Neural cell (in vitro differentiated cells): ENCODE results near the gene GABPA. TPM values are rescaled to one million over a fixed set of nuclear protein-coding genes. Genes with fewer than 3 reads are reported as not detected.

Experiments
- H2AFZ ChIP-seq: fragments of 200-600, 300-800 bp; sonication (generic), shearing (Covaris generic); 2 replicates; pipeline ENCODE4 v1.6.0; 2014; ENCODE audit warnings: low read depth, mild to moderate bottlenecking, antibody characterized with exemption, low read length, moderate library complexity
- H3F3A ChIP-seq: fragments of 200-600 bp; shearing (Covaris generic); 2 replicates; pipeline ENCODE4 v1.6.1; 2016; ENCODE audit warnings: mild to moderate bottlenecking, moderate library complexity, mixed read lengths, antibody characterized with exemption, low read length; ENCODE audit not compliant: insufficient read depth, poor library complexity, severe bottlenecking
- H3K27ac ChIP-seq: fragments of 200-600, 300-800 bp; sonication (generic), shearing (Covaris generic); 2 replicates; pipeline ENCODE4 v1.5.1; 2014; ENCODE audit warnings: mild to moderate bottlenecking, low read length, moderate library complexity
- H3K27me3 ChIP-seq: fragments of 300-800, 200-600 bp; sonication (generic), shearing (Covaris generic); 2 replicates; pipeline ENCODE4 v1.6.0; 2014; ENCODE audit warnings: mild to moderate bottlenecking, low read depth, low read length, moderate library complexity; ENCODE audit not compliant: insufficient read depth
- H3K36me3 ChIP-seq: fragments of 300-800, 200-600 bp; sonication (generic), shearing (Covaris generic); 2 replicates; pipeline ENCODE4 v1.5.1; 2014; ENCODE audit warnings: mild to moderate bottlenecking, antibody characterized with exemption, low read length, moderate library complexity; ENCODE audit not compliant: insufficient read depth
- H3K4me2 ChIP-seq: fragments of 300-800, 200-600 bp; sonication (generic), shearing (Covaris generic); 2 replicates; pipeline ENCODE4 v1.6.0; 2014; ENCODE audit warnings: mild to moderate bottlenecking, low read length
- H3K4me3 ChIP-seq: fragments of 300-800, 200-600 bp; sonication (generic), shearing (Covaris generic); 2 replicates; pipeline ENCODE4 v1.5.1; 2014; ENCODE audit warnings: mild to moderate bottlenecking, low read length, moderate library complexity
- H3K79me2 ChIP-seq: fragments of 200-600 bp; shearing (Covaris generic); replicated peaks from 2 replicates; pipeline ENCODE4 v1.6.0; 2014; ENCODE audit warnings: mild to moderate bottlenecking, low read length, moderate library complexity; ENCODE audit not compliant: insufficient read depth
- H3K9ac ChIP-seq: fragments of 300-800, 200-600 bp; sonication (generic), shearing (Covaris generic); 2 replicates; pipeline ENCODE4 v1.6.1; 2016; ENCODE audit warnings: mild to moderate bottlenecking, low read length, mixed read lengths
- H3K9me2 ChIP-seq: fragments of 200-600 bp; shearing (Covaris generic); 2 replicates; pipeline ENCODE4 v1.6.1; 2016; ENCODE audit warnings: mild to moderate bottlenecking, low read length, mixed read lengths; ENCODE audit not compliant: insufficient read depth
- H3K9me3 ChIP-seq: fragments of 200-600, 300-800 bp; sonication (generic), shearing (Covaris generic); 2 replicates; pipeline ENCODE4 v1.6.1; 2016; ENCODE audit warnings: mild to moderate bottlenecking, mixed run types, low read length, moderate library complexity, mixed read lengths
- H4K20me1 ChIP-seq: fragments of 200-600 bp; shearing (Covaris generic); 2 replicates; pipeline ENCODE4 v1.6.1; 2016; ENCODE audit warnings: mild to moderate bottlenecking, mixed run types; ENCODE audit not compliant: insufficient read depth
- CTCF ChIP-seq: fragments of 450-650 bp; IDR thresholded peaks from 2 replicates; pipeline ENCODE4 v1.5.1; 2014; ENCODE audit warnings: antibody characterized with exemption, mild to moderate bottlenecking, moderate library complexity; ENCODE audit not compliant: poor library complexity, severe bottlenecking
- EP300 ChIP-seq: fragments of 450-650 bp; conservative IDR thresholded peaks from 2 replicates; pipeline ENCODE4 v1.6.1; 2014; ENCODE audit warnings: antibody characterized with exemption, mild to moderate bottlenecking, moderate library complexity; ENCODE audit not compliant: poor library complexity, severe bottlenecking
- EZH2 ChIP-seq: fragments of 200-600, 300-800 bp; shearing (Covaris generic), sonication (generic); IDR thresholded peaks from 2 replicates; pipeline ENCODE4 v1.6.1; 2014; ENCODE audit warnings: antibody characterized with exemption, low read length, borderline replicate concordance, mild to moderate bottlenecking; ENCODE audit not compliant: insufficient read depth, poor library complexity, severe bottlenecking
- MXI1 ChIP-seq: fragments of 450-650 bp; conservative IDR thresholded peaks from 2 replicates; pipeline ENCODE4 v1.6.1; 2014; ENCODE audit warnings: antibody characterized with exemption, mild to moderate bottlenecking; ENCODE audit not compliant: poor library complexity, severe bottlenecking
- POLR2AphosphoS5 ChIP-seq: IDR thresholded peaks from 2 replicates; pipeline ENCODE4 v1.6.1; 2012
- RAD21 ChIP-seq: fragments of 450-650 bp; conservative IDR thresholded peaks from 2 replicates; pipeline ENCODE4 v1.6.1; 2014; ENCODE audit warnings: antibody characterized with exemption, mild to moderate bottlenecking, moderate library complexity
- REST ChIP-seq: IDR thresholded peaks from 2 replicates; pipeline ENCODE4 v1.6.1; 2012; ENCODE audit warnings: borderline replicate concordance
- SMC3 ChIP-seq: fragments of 450-650 bp; conservative IDR thresholded peaks from 2 replicates; pipeline ENCODE4 v1.6.1; 2014; ENCODE audit warnings: antibody characterized with exemption, mild to moderate bottlenecking, moderate library complexity; ENCODE audit not compliant: poor library complexity
- TAF1 ChIP-seq: IDR thresholded peaks from 2 replicates; pipeline ENCODE4 v1.6.1; 2012; ENCODE audit warnings: low read depth
- polyA plus RNA-seq: library from polyadenylated mRNA; depleted of rRNA; stranded (reverse); fragments of >200 nt; gene quantifications from 2 replicates; pipeline ENCODE4 v1.2.3, GENCODE V29; 2014

GABPA gene
- polyA plus RNA-seq, 1 donor from 2014 or later, result 45.4 TPM

GRCh38 chr21:25735646-25736597, 1.1 kb downstream of the GABPA start:
- Histone ChIP-seq H2AFZ (peak overlapping the region; percentile 41), H3K9ac (peak overlapping the region; percentile 90), H3K9me3 (no peaks in the 10 kb centered on the region), H3K9me2 (no peaks in the 10 kb centered on the region), H3K4me3 (peak overlapping the region; percentile 88), H3K79me2 (peaks cover 77% of the 10 kb centered on the region), H3K27ac (peak overlapping the region; percentile 99), H3K36me3 (no peaks in the 10 kb centered on the region), H3F3A (no peaks in the 10 kb centered on the region), H3K27me3 (no peaks in the 10 kb centered on the region), H3K4me2 (peak overlapping the region; percentile 99), H4K20me1 (no peaks in the 10 kb centered on the region)
- TF ChIP-seq POLR2AphosphoS5, result peak; percentile 4
- TF ChIP-seq MXI1, result peak; percentile 32
- no peak for TF ChIP-seq TAF1
- peak; percentile 29 for TF ChIP-seq RAD21

- H3K4me2 ChIP-seq, result peak overlapping the region; percentile 12
- H3K4me3 ChIP-seq, result peak overlapping the region; percentile 88
- H3K9ac ChIP-seq, result peak overlapping the region; percentile 90
Measured at GRCh38 chr21:25737421-25737820, 2.6 kb downstream of the GABPA start.

More at GRCh38 chr21:25737421-25737820, 2.6 kb downstream of the GABPA start:
- no peaks in the 10 kb centered on the region for H3F3A ChIP-seq
- H4K20me1 ChIP-seq, result no peaks in the 10 kb centered on the region
- H3K27me3 ChIP-seq, result no peaks in the 10 kb centered on the region
- no peak overlapping the region for H2AFZ ChIP-seq
- H3K36me3 ChIP-seq, result no peaks in the 10 kb centered on the region
- no peak for TF ChIP-seq EZH2
- no peak for TF ChIP-seq REST
- no peak for TF ChIP-seq EP300
- TF ChIP-seq TAF1, result no peak
- TF ChIP-seq RAD21, result no peak
- no peak for TF ChIP-seq SMC3
- TF ChIP-seq POLR2AphosphoS5, result no peak
- TF ChIP-seq CTCF, result no peak
- no peaks in the 10 kb centered on the region for H3K9me3 ChIP-seq
- H3K9me2 ChIP-seq, result no peaks in the 10 kb centered on the region
- peaks cover 64% of the 10 kb centered on the region for H3K79me2 ChIP-seq
- H3K27ac ChIP-seq, result no peak overlapping the region
